A172 (cell line): ENCODE data around the gene DISP3. TPM values are rescaled to one million over a fixed set of nuclear protein-coding genes. Genes with fewer than 3 reads are reported as not detected.

Experiments
- DNase-seq: peaks from one replicate; pipeline ENCODE4 v3.0.0-alpha.2; 2015; ENCODE audit warnings: low spot score
- total RNA-seq: library from RNA; depleted of rRNA; stranded (reverse); fragments of >200 nt; shearing (Covaris generic); gene quantifications from 2 replicates; pipeline ENCODE4 v1.2.3, GENCODE V29; 2014

The DISP3 gene
- total RNA-seq, 1 experiment from 2014 or later: 0.14 TPM

DNA sequence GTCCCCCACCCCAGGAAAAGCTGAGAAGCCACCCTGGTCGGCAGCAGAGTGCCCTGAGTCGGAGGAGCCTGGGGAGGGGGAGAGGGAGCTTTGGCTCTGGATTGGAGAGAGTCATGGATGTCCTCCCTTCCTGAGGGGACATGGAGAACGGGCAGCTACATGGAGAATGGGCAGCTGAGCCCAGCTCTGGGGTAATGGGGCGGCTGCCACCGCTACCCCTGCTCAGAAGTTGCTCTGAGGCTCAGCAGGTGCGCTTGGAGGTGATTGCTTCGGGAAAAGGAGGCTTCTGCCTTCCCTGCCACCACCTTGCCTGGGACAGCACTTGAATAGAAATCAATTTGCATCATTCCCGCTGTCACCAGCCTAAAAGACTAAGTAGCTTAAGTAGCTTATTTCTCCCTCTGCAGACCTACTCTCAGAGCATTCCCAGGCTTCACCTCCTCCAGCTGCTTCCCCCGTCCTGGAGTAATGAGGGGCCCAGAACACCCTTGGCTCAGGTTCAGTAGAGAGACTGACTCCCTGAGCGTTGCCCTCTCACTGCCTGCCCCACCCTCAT lies 8.3 kb downstream of the DISP3 start:
- DNase-seq: no peak

GRCh38 chr1:11488201-11488770 lies 9.3 kb downstream of the DISP3 start:
- DNase-seq: no peak

DNA sequence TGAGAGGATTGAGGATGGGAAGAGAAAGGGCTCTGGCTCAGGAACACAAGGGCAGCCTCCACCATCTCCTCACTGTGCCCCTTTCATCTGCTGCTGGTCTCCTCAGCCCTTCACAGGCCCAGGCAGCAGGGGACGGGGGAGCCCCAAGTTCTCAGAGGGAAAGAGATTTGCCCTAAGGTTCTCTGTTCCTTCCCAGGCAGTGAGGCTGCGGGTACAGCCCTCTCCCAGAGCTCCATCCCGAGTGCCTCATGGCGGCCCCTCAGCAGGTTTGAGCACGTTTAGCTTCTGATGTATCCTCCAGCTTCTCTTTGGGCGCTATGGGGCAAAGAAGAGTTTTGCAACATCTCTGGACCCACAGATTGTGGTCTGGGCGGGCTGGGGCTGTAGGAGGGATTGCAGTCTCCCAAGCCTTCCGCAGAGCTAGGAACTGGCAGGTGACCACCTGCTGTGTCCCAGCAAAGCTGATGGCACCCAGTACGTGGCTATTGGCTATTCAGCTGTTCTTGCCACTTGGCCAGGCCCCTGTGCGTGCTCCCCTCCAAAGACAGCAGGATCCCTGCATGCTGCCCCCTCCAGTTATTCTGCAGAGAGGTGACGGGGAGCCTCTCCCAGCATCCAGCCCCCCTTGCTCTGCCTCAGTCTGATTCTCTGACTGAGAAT lies 10.1 kb downstream of the DISP3 start:
- no peak for DNase-seq

GRCh38 chr1:11492235-11492634 lies 13.3 kb downstream of the DISP3 start:
- DNase-seq: no peak

- no peak for DNase-seq
Measured at GRCh38 chr1:11493972-11494655, 15.2 kb downstream of the DISP3 start.

GRCh38 chr1:11494771-11495170 lies 15.8 kb downstream of the DISP3 start:
- DNase-seq: no peak

GRCh38 chr1:11495579-11495978 lies 16.6 kb downstream of the DISP3 start:
- DNase-seq: no peak

GRCh38 chr1:11496551-11497080 lies 17.7 kb downstream of the DISP3 start:
- no peak for DNase-seq

- DNase-seq: no peak
Measured at GRCh38 chr1:11498956-11499594, 20.1 kb downstream of the DISP3 start.

- DNase-seq: no peak
Measured at GRCh38 chr1:11499601-11500331, 20.8 kb downstream of the DISP3 start.

DNA sequence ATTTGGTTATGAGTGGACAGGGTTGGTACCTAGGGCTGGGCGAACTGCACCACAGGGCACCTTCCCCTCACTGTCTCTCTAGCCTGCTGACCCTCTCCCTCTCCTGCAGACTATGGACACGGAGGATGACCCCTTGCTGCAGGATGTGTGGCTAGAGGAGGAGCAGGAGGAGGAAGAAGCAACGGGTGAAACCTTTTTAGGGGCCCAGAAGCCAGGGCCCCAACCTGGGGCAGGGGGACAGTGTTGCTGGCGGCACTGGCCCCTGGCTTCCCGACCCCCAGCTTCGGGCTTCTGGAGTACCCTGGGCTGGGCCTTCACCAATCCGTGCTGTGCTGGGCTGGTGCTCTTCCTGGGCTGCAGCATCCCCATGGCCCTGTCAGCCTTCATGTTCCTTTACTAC lies 21.9 kb downstream of the DISP3 start:
- DNase-seq: no peak

DNA sequence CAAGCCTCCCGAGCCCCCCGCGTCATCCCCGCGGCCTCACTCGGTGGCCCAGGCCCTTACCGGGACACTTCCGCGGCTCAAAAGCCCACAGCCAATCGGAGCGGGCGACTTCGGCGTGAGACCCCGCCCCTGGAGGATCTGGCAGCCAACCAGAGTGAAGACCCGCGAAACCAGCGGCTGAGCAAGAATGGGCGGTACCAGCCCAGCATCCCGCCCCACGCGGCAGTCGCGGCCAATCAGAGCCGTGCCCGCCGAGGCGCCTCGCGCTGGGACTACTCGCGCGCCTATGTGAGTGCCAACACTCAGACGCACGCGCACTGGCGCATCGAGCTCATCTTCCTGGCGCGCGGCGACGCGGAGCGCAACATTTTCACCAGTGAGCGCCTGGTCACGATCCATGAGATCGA lies 22.5 kb downstream of the DISP3 start:
- DNase-seq: no peak

GRCh38 chr1:11501906-11502485 lies 23.0 kb downstream of the DISP3 start:
- no peak for DNase-seq

- no peak for DNase-seq
Measured at GRCh38 chr1:11502516-11502915, 23.6 kb downstream of the DISP3 start.

DNA sequence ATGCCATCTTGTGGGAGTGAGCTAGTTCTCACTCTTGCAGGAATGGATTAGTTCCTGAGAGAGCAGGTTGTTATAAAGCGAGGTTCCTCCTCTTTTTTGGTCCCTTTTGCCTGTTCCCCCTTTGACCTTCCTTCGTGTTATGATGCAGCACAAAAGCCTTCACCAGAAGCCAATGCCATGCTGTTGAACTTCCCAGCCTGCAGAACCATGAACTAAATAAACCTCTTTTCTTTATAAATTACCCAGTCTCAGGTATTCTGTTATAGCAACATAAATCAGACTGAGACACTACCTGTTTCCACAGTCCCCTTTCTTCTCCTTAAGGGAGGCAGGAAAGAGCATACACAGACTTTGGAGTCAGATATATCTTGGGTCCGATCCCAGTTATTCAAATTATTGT lies 25.6 kb downstream of the DISP3 start:
- DNase-seq: no peak

DNA sequence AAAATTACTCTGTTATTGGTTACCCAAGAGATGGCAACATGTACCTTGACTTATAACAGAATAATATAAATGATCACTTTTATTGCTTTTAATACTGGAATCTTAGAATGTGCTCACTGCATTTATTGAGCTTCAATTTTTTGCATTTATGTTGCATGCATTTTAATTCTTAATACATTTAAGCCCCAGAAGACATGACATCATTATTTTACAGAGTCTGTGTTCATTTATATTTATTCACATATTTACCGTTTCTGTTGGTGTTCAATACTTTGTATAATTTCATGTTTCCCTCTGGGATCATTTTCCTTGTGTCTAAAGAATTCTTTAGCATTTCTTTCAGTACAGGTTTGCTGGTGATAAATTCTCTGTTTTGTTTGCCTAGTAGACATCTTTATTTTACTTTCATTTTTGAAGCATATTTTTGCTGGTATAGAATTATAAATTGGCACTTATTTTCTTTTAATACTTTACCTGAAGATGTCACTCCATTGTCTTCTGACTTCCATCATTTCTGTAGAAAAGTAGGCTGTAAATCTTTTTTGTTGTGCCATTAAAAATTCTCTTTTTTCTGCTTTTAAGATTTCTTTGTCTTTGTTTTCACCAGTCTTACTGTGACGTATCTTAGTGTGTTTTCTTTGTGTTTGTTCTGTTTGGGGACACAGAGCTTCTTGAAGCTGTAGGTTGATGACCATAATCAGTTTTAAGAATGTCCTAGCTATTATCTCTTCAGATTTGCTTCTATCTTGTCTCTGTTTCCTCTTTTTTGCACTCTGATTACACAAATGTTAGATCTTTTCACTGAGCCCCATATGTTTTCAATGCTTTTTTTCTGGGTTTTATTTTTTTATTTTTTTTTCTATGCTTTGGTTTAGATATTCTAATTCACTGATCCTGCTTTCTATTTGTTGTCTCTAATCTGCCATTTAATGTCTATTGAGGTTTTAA lies 26.9 kb downstream of the DISP3 start:
- DNase-seq: no peak

DNA sequence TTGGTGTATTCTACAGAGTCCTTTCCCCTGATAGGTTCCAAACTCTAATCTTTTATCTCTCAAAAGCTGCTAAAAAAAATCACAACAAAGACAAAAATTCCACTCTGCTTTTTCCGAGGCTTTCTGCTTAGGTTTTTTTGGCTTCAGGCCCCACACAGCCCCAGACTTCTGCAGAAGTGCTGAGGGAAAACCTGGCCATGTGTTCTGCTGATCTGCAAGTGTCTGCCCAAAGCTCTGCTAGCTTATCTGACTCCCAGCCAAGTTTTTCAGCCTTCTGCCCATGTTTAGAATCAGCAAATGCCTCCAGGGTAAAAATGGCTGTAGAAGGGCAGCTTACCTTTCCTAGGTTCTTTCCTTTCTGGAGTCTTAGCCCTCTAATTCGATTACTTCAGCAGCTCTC lies 28.4 kb downstream of the DISP3 start:
- DNase-seq: no peak

- no peak for DNase-seq
Measured at GRCh38 chr1:11513681-11514080, 34.7 kb downstream of the DISP3 start.

- DNase-seq: no peak
Measured at GRCh38 chr1:11514366-11514765, 35.4 kb downstream of the DISP3 start.
